PC-3 (cell line): ENCODE measurements around the gene ANGPT4.

Source experiments
- CTCF ChIP-seq: fragments of 300-600 bp; sonication (generic); conservative IDR thresholded peaks from 2 replicates; pipeline ENCODE4 v1.5.1; 2017; ENCODE audit warnings: antibody characterized with exemption, low read depth, mild to moderate bottlenecking, low read length
- EZH2phosphoT487 ChIP-seq: fragments of 300-600 bp; sonication (generic); IDR thresholded peaks from 2 replicates; pipeline ENCODE4 v1.6.1; 2018; ENCODE audit warnings: mild to moderate bottlenecking, antibody characterized with exemption, low read length, borderline replicate concordance

- TF ChIP-seq CTCF (no peak), EZH2phosphoT487 (no peak)
Observed at GRCh38 chr20:958936-959815, 43.0 kb upstream of the ANGPT4 start.
